Subcutaneous adipose tissue (tissue), 4 donors: Measurements from ENCODE around the gene ABCB4. TPM values are rescaled to one million over a fixed set of nuclear protein-coding genes. Genes with fewer than 3 reads are reported as not detected.

ENCODE experiments used
- CTCF ChIP-seq: fragments of 450-650 bp; IDR thresholded peaks from one replicate; pipeline ENCODE4 v1.5.1; 2016; ENCODE audit warnings: low read depth, mild to moderate bottlenecking, control low read depth, antibody characterized with exemption, moderate library complexity
- total RNA-seq, 4 donors: library from RNA; depleted of rRNA; stranded (reverse); fragments of >200 nt; gene quantifications; one replicate each; pipeline ENCODE4 v1.1.0, GENCODE V29; 2016

The ABCB4 gene
- total RNA-seq, 4 donors from 2014 or later = 0.88 to 3.1 (median 1.6) TPM

GRCh38 chr7:87414794-87415188 is 60.7 kb downstream of the ABCB4 start:
- no peak for TF ChIP-seq CTCF

- TF ChIP-seq CTCF = no peak
Measured at GRCh38 chr7:87413951-87414793, 61.3 kb downstream of the ABCB4 start.

GRCh38 chr7:87413029-87413428 is 62.5 kb downstream of the ABCB4 start:
- TF ChIP-seq CTCF = no peak

GRCh38 chr7:87411186-87411585 is 64.3 kb downstream of the ABCB4 start:
- TF ChIP-seq CTCF = no peak

GRCh38 chr7:87404674-87405073 is 70.8 kb downstream of the ABCB4 start:
- TF ChIP-seq CTCF = no peak

GRCh38 chr7:87398446-87398845 is 77.0 kb downstream of the ABCB4 start:
- TF ChIP-seq CTCF = no peak

GRCh38 chr7:87395442-87396020 is 79.9 kb downstream of the ABCB4 start:
- no peak for TF ChIP-seq CTCF
